Stimulated activated CD4-positive, alpha-beta T cell treated with anti-CD3 and anti-CD28 coated beads, Interleukin-12 subunit alpha, Interleukin-12 subunit beta, amount 100 ng/mL, for 24 hours (primary cell): Measurements from ENCODE around the gene CTXND2.

Experiments used
- DNase-seq, 2 experiments: peaks; one replicate each; pipeline ENCODE4 v3.0.0-alpha.2; 2020; ENCODE audit warnings: low read depth in 2 of 2

The CTXND2 gene

DNA sequence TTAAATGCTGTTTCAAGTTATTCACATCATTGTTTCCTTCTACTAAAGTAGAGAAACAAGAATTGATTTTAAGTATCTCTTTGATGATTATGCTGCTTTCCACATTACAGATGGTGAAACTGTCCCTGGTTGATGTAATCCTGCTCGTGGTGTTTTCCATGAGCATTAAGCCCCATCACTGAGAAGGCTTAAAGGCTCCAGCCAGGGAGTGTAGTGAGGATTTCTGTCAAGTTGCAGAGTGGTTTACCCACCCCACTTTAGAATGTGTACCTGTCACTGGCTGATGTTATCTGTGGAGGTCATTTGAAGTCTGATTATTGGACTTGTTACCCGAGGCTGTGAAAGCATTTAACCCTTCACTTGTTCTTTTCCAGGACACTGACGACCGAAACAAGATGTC lies 74.8 kb downstream of the CTXND2 start:
- DNase-seq: no peak
